BJ (cell line): ENCODE measurements around the gene HES7. TPM values are rescaled to one million over a fixed set of nuclear protein-coding genes. Genes with fewer than 3 reads are reported as not detected.
A peak's percentile ranks its signal among the peaks of the same experiment; 100 is the strongest.

ENCODE experiments used
- CTCF ChIA-PET: fragments of 350-600 bp; formaldehyde crosslinking; extraction: SDS; loops from one replicate; lab custom pipeline; 2021; ENCODE audit warnings: antibody characterized with exemption, inconsistent platforms; lab: Yijun Ruan, JAX
- POLR2A ChIA-PET: fragments of 300-600 bp; sonication (Branson Sonifier 250); formaldehyde crosslinking; extraction: SDS; loops from one replicate; lab custom pipeline; 2021; ENCODE audit warnings: antibody characterized with exemption; lab: Charles Lee
- DNase-seq: peaks from one replicate; pipeline ENCODE4 v3.0.0-alpha.2; 2011; ENCODE audit warnings: low read depth
- H3K27me3 ChIP-seq: 2 replicates; pipeline ENCODE4 v1.6.0; 2011; ENCODE audit warnings: low read length; ENCODE audit not compliant: control insufficient read depth, insufficient read depth
- H3K36me3 ChIP-seq: 2 replicates; pipeline ENCODE4 v1.5.1; 2011; ENCODE audit warnings: low read length; ENCODE audit not compliant: control insufficient read depth, insufficient read depth
- H3K4me3 ChIP-seq: 2 replicates; pipeline ENCODE4 v1.5.1; 2011; ENCODE audit warnings: low read depth, mild to moderate bottlenecking, control low read depth, low read length
- CTCF ChIP-seq: IDR thresholded peaks from 2 replicates; pipeline ENCODE4 v1.5.1; 2011; ENCODE audit warnings: low read depth, mild to moderate bottlenecking, control low read depth, inconsistent platforms, low read length, moderate library complexity; ENCODE audit not compliant: insufficient read depth
- polyA plus RNA-seq: library from polyadenylated mRNA; depleted of rRNA; stranded (reverse); fragments of >200 nt; gene quantifications from 2 replicates; pipeline ENCODE4 v1.2.3, GENCODE V29; 2011

Gene HES7
- polyA plus RNA-seq, 1 experiment: not detected

GRCh38 chr17:8152112-8152775 lies 28.3 kb upstream of the HES7 start, which contains the start of gene PER1:
TSS of gene PER1 (minus strand) at chr17:8152404. CDS start at chr17:8150706, 1,698 bp downstream.
- peaks cover 22% of the 10 kb centered on the region for H3K36me3 ChIP-seq
- DNase-seq: peak; percentile 53
- H3K27me3 ChIP-seq: no peaks in the 10 kb centered on the region
- H3K4me3 ChIP-seq: peak within 1 kb of the TSS; percentile 63
- ChIA-PET CTCF (interaction anchor here (0.5 to 0.9 kb wide), 3 partner anchors 20 to 301 kb away, joined by 3 to 6 read pairs (median 3); no protein-coding TSS in a partner anchor), POLR2A (no interaction called here)
- no peak for TF ChIP-seq CTCF

DNA sequence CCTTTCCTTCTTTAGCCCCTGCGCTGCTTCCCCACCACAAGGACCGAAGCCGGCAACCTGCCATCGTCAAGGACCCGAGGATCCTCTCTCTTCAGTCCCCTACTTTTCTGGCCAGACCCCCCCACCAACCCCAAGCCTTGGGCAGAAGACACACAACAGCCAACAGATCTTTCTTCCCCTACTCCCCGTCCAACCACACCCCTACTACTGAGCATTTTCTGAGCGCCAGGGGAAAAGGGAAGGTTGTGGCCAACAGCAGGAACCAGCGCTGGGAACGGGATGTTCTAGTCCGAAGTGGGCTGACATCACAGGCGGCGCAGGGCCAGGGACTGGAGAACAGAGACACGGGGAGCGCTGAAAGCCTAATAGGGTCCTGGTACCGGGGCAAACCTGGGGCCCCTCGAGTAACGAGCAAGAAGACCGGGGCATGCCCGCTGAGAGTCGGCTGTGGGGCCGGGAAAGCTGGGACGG lies 27.8 kb upstream of the HES7 start:
- Histone ChIP-seq H3K27me3 (no peaks in the 10 kb centered on the region), H3K4me3 (peak overlapping the region; percentile 63), H3K36me3 (peaks cover 28% of the 10 kb centered on the region)
- no peak for DNase-seq
- ChIA-PET CTCF (interaction anchor here (0.5 to 1.3 kb wide), 5 partner anchors 14 to 301 kb away, joined by 3 to 6 read pairs (median 5); partner anchors contain the start of gene CTC1), POLR2A (interaction anchor here (1.0 kb wide), 1 partner anchor 21 kb away, joined by 4 read pairs; no protein-coding TSS in a partner anchor)
- no peak for TF ChIP-seq CTCF

- H3K27me3 ChIP-seq: no peaks in the 10 kb centered on the region
- CTCF ChIA-PET: interaction anchor here (0.8 to 1.6 kb wide), 4 partner anchors 9 to 97 kb away, joined by 3 to 6 read pairs (median 5); partner anchors contain the start of gene CTC1
- TF ChIP-seq CTCF: no peak
- no peak for DNase-seq
- peaks cover 33% of the 10 kb centered on the region for H3K36me3 ChIP-seq
- POLR2A ChIA-PET: interaction anchor here (1.0 kb wide), 1 partner anchor 22 kb away, joined by 4 read pairs; no protein-coding TSS in a partner anchor
- H3K4me3 ChIP-seq: peak overlapping the region; percentile 63
Measured at GRCh38 chr17:8151120-8151640, 27.3 kb upstream of the HES7 start.

DNA sequence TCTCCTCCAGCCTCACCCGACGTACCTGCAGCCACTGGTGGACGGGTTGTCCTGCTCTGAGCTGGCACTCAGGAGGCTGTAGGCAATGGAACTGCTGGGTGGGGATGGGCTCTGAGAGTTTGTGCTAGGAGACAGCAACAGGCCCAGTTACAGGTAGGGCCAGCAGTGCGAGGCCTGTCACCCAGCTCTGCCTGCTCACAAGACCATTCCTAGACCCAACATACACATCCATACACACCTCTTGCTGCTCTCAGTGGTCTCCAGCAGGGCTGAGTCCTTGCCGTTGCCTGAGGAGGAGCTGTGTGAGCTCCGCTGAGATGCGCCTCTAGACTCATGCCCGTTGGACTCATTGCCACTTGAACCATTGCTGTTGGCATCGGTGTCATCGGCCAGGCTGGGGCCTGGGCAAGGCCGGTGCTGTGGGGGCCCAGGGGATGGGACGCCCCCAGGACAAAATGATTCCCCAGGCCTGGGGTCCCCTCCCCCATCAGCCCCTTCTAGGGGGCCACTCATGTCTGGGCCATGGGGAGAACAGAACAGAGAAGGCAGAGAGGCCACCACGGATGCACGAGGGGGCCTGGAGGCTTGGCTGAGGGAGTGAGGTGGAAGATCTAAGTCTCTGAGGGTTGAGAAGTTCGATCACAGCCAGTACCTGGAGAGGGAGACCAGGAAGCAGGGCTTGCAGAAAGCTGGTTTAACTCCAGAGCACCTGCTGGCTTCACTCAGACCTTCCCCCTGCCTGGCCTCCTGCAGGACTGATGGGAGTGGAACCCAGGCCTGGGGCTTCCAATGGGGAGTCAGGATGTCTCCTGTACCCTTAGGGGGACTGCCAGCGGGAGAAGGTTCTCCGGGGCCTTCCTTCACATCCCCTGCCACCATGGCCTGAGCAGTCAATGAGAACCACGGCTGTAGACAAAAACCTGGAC lies 26.6 kb upstream of the HES7 start:
- TF ChIP-seq CTCF: no peak
- Histone ChIP-seq H3K36me3 (peaks cover 39% of the 10 kb centered on the region), H3K4me3 (peak overlapping the region; percentile 63), H3K27me3 (no peaks in the 10 kb centered on the region)
- CTCF ChIA-PET: interaction anchor here (0.8 to 1.6 kb wide), 4 partner anchors 10 to 97 kb away, joined by 3 to 6 read pairs (median 5); partner anchors contain the start of gene CTC1
- POLR2A ChIA-PET: interaction anchor here (1.0 kb wide), 1 partner anchor 23 kb away, joined by 4 read pairs; no protein-coding TSS in a partner anchor
- DNase-seq: no peak
